Measurements from ENCODE around the gene LRP1B.
A peak's percentile ranks its signal among the peaks of the same experiment; 100 is the strongest.
"Not testable (repeated sequence)": the region's sequence is repeated elsewhere in the genome, so short reads cannot be mapped to it uniquely, and the experiment has no call there.

The LRP1B gene

DNA sequence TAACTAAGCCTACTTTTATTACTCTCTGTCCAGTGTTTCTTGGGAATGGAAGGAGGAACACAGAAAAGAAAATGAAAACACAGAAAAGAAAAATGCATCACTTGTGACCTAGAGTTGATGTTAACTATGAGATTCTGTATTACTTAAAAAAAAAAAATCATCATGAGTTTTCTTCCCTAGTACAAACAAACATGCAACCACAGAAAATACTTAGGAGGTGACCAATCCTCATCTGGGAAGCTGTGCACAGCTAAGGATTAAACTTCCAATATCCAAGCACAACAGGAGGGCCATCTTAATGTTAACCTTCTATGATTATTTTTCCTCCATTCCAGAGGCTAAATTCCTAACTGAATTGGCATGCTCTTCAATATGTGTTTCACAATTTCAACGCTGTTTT lies 1140.4 kb downstream of the LRP1B start:
- H3K27ac ChIP-seq = no peak overlapping the region
- TF ChIP-seq CTCF (conservative IDR thresholded peaks at IDR 0.05) = no peak

DNA sequence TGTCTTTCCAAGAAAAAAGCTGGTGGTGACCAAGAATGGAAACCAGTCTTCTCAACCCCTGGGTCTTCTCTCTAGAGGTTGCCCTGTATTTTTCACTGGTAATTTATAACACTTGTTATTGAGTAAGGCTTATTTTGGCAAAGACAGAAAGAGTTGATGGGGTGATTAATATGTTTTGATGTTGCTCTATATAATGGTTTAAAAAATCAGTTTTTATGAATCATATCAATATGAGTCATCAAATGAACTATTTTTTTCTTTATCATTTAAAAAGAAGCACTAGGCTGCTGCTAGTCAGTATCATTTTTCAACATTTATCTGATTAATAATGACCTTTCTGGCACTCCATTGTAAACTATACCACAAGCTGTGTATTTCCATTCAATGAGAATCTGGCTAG lies 1142.2 kb downstream of the LRP1B start:
- H3K27ac ChIP-seq = no peak overlapping the region
- no peak for TF ChIP-seq CTCF (conservative IDR thresholded peaks at IDR 0.05)

- no peak overlapping the region for H3K27ac ChIP-seq
- TF ChIP-seq CTCF (conservative IDR thresholded peaks at IDR 0.05) = no peak
Observed at GRCh38 chr2:140986456-140986855, 1144.4 kb downstream of the LRP1B start.

- H3K27ac ChIP-seq = no peak overlapping the region
- no peak for TF ChIP-seq CTCF (conservative IDR thresholded peaks at IDR 0.05)
Observed at GRCh38 chr2:140975237-140975636, 1155.6 kb downstream of the LRP1B start.

GRCh38 chr2:140972724-140973123 lies 1158.1 kb downstream of the LRP1B start:
- H3K27ac ChIP-seq = no peak overlapping the region
- no peak for TF ChIP-seq CTCF (conservative IDR thresholded peaks at IDR 0.05)

- H3K27ac ChIP-seq = not testable (repeated sequence)
- peak; percentile 26 for TF ChIP-seq CTCF (conservative IDR thresholded peaks at IDR 0.05)
Observed at GRCh38 chr2:140964324-140964723, 1166.5 kb downstream of the LRP1B start.

GRCh38 chr2:140949932-140950331 lies 1180.9 kb downstream of the LRP1B start:
- TF ChIP-seq CTCF (conservative IDR thresholded peaks at IDR 0.05) = no peak
- H3K27ac ChIP-seq = no peak overlapping the region

- H3K27ac ChIP-seq = no peak overlapping the region
- no peak for TF ChIP-seq CTCF (conservative IDR thresholded peaks at IDR 0.05)
Observed at GRCh38 chr2:140947236-140947635, 1183.6 kb downstream of the LRP1B start.
